ENCODE data around the gene POLD2. TPM values are rescaled to one million over a fixed set of nuclear protein-coding genes. Genes with fewer than 3 reads are reported as not detected.

POLD2 gene
- total RNA-seq, 1 experiment from 2014 or later: 131 TPM

DNA sequence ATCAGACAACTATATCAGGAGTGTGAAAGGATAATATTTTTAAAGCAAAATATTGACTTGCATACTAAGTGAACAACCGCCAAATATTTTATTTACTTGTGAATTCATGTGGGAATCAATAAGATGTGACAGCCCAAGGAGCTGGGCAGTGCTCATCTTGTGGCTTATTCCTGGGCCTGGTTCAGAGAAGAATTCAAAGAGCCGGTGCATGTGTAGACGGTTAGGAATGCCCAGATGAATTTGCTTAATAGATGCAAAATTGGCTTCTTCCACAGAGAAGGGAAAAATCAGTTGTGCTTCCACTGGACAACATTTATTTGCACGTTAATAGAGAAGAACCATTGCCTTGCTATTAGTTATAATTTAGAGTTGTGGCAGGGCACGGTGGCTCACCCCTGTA, 13.4 kb upstream of the POLD2 start:
- H3K4me1 ChIP-seq (ENCODE audit: insufficient read depth, low read length): no peaks in the 10 kb centered on the region; the same call in 1 of the 2 replicates
- no peak overlapping the region for H4K8ac ChIP-seq (replicated peaks; ENCODE audit: insufficient read length, low read depth, low read length)
- Mint-ChIP-seq H3K36me3 (ENCODE audit: insufficient read depth in 1 of 3, low read depth in 3 of 3) (no peaks in the 10 kb centered on the region; a peak in 1 of 7 replicates), H3K9me3 (no peaks in the 10 kb centered on the region; a peak in 1 of 5 replicates), H3K27me3 (ENCODE audit: low read depth) (peaks cover 51% of the 10 kb centered on the region), H3K4me1 (peaks cover 12 to 16% of the 10 kb centered on the region in 2 experiments), H3K4me3 (no peak overlapping the region), H3K27ac (no peak overlapping the region)
- H3K79me2 ChIP-seq (ENCODE audit: insufficient read depth, low read length): no peaks in the 10 kb centered on the region
- no peaks in the 10 kb centered on the region for H3K79me1 ChIP-seq (ENCODE audit: insufficient read depth, low read depth, low read length, poor library complexity, severe bottlenecking)
- H2BK12ac ChIP-seq (ENCODE audit: insufficient read length, low read depth, low read length): no peak overlapping the region
- WGBS (ENCODE audit: extremely low coverage, insufficient read length, low lambda C conversion rate): no CpG with 5 or more reads among the region's 5 CpGs
- H3K14ac ChIP-seq (ENCODE audit: insufficient read depth, low read length): no peak overlapping the region
- H3K56ac ChIP-seq (ENCODE audit: insufficient read length, low read depth, low read length): no peak overlapping the region
- no peak overlapping the region for H4K5ac ChIP-seq (ENCODE audit: insufficient read length, low read depth, low read length)
- no peak overlapping the region for H2AFZ ChIP-seq (ENCODE audit: low read length)
- H2BK20ac ChIP-seq (ENCODE audit: low read depth, low read length, poor library complexity, severe bottlenecking): no peak overlapping the region
- H3K9me3 ChIP-seq (ENCODE audit: control insufficient read depth, low read depth, low read length): no peaks in the 10 kb centered on the region
- no peak overlapping the region for H3K23ac ChIP-seq (ENCODE audit: insufficient read length, low read depth, low read length)
- no peak overlapping the region for H3K4ac ChIP-seq (ENCODE audit: low read depth, low read length)
- H2AK5ac ChIP-seq (ENCODE audit: insufficient read length, low read length): no peak overlapping the region
- no peak overlapping the region for H2BK120ac ChIP-seq (ENCODE audit: low read depth, low read length, poor library complexity, severe bottlenecking)
- DNase-seq: no peak
- H4K91ac ChIP-seq (ENCODE audit: insufficient read length, low read depth, low read length): no peak overlapping the region
- no peak overlapping the region for H3K27ac ChIP-seq (ENCODE audit: insufficient read length, low read depth, low read length)
- no peak overlapping the region for H2BK15ac ChIP-seq (ENCODE audit: low read depth, low read length)
- H3K9ac ChIP-seq (ENCODE audit: extremely low read depth, insufficient read length, low read length): no peak overlapping the region
- TF ChIP-seq, protein P1, sequence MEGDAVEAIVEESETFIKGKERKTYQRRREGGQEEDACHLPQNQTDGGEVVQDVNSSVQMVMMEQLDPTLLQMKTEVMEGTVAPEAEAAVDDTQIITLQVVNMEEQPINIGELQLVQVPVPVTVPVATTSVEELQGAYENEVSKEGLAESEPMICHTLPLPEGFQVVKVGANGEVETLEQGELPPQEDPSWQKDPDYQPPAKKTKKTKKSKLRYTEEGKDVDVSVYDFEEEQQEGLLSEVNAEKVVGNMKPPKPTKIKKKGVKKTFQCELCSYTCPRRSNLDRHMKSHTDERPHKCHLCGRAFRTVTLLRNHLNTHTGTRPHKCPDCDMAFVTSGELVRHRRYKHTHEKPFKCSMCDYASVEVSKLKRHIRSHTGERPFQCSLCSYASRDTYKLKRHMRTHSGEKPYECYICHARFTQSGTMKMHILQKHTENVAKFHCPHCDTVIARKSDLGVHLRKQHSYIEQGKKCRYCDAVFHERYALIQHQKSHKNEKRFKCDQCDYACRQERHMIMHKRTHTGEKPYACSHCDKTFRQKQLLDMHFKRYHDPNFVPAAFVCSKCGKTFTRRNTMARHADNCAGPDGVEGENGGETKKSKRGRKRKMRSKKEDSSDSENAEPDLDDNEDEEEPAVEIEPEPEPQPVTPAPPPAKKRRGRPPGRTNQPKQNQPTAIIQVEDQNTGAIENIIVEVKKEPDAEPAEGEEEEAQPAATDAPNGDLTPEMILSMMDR (conservative IDR thresholded peaks at IDR 0.05): no peak
- no peaks in the 10 kb centered on the region for H4K20me1 ChIP-seq (ENCODE audit: control insufficient read depth, insufficient read depth, insufficient read length)
- H3K18ac ChIP-seq (ENCODE audit: insufficient read length, low read depth, low read length): no peak overlapping the region
- H3K23me2 ChIP-seq (ENCODE audit: insufficient read length, low read depth, low read length, poor library complexity, severe bottlenecking): no peaks in the 10 kb centered on the region
- H3K27me3 ChIP-seq (ENCODE audit: insufficient read depth, low read length): no peaks in the 10 kb centered on the region; the same call in 1 of the 2 replicates
- H2BK5ac ChIP-seq (ENCODE audit: insufficient read length, low read length): no peak overlapping the region
- H3K4me2 ChIP-seq (ENCODE audit: insufficient read depth, insufficient read length, low read length): no peak overlapping the region
- no peak overlapping the region for H3T11ph ChIP-seq (ENCODE audit: low read length)
